Endometrial microvascular endothelial cells (primary cell): ENCODE measurements around the gene CTNNBIP1. TPM values are rescaled to one million over a fixed set of nuclear protein-coding genes. Genes with fewer than 3 reads are reported as not detected.

ENCODE experiments used
- in situ Hi-C: cut with HindIII; loops from 2 replicates; pipeline ENCODE4 v1.10.0; 2017; ENCODE audit warnings: low sequenced_read_pairs, low pct_unique_long_range_greater_than_20kb; ENCODE audit errors: inconsistent ontology term
- total RNA-seq: library from RNA; depleted of rRNA; stranded (reverse); fragments of >200 nt; gene quantifications from one replicate; pipeline ENCODE4 v1.2.3, GENCODE V29; 2015; ENCODE audit errors: inconsistent ontology term

Gene CTNNBIP1
- total RNA-seq, 1 donor from 2014 or later, result 32.3 TPM

DNA sequence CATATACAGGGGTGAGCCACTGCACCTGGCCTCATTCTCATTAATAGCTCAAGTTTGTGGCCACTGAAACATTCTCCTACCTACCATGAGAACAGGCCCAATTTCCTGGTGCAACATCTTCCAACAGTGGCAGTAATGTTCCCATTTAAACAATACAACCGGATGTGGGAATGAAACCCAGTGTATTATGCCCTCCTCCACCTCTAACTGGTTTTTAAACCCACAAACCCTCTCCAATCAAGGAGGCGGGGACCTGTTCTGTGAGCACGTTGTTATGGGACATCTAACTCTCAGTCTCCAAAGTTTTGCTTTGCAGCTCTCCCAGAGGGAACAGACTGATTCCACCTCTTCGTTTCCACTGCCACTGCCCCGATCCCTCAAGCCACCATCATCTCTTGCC lies 2.6 kb downstream of the CTNNBIP1 start:
- in situ Hi-C loops, result no loop called here

GRCh38 chr1:9906466-9906865 lies 3.6 kb downstream of the CTNNBIP1 start:
- in situ Hi-C loops, result no loop called here

GRCh38 chr1:9905010-9905409 lies 5.1 kb downstream of the CTNNBIP1 start:
- in situ Hi-C loops, result no loop called here

DNA sequence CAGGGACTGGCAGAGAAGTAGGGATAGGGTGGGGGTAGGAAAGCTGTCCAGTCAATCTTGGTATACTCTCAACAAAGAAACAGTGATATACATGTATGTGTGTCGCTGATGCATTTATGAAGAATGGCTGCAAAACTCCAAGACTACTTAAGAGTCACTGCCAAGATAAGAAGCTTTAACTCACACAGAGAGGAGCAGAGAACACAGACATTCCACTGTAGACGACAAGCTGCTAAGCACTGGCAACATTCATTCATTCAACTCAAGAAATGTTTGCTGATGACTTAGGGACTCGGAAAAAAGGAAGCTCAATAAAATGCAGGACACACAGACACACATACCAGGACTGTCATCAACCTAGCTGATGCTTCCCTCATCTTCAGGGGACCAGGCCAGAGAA lies 5.5 kb downstream of the CTNNBIP1 start:
- in situ Hi-C loops, result no loop called here

GRCh38 chr1:9903801-9904527 lies 6.1 kb downstream of the CTNNBIP1 start:
- in situ Hi-C loops, result no loop called here

DNA sequence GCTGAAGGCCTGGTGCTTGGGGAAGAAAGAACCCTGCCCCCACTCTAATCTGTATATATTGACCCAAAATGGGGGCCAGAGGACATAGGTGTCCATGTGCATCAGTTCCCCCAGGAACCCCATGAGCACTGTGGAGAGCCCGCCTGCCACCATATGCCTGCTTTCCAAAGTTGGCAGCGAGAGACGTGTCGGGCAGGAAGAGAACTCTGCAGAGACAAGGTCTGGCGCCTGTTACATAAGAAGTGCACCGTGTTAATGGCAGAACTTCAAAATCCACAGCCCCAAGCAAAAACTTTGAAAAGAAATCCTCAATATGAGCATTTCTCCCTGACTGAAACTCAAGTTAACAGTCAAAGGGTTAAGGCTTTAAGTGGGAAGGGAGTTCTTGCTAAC lies 8.0 kb downstream of the CTNNBIP1 start:
- in situ Hi-C loops, result no loop called here

- in situ Hi-C loops, result no loop called here
These were observed 8.7 kb downstream of the CTNNBIP1 start for GRCh38 chr1:9901148-9902059.

DNA sequence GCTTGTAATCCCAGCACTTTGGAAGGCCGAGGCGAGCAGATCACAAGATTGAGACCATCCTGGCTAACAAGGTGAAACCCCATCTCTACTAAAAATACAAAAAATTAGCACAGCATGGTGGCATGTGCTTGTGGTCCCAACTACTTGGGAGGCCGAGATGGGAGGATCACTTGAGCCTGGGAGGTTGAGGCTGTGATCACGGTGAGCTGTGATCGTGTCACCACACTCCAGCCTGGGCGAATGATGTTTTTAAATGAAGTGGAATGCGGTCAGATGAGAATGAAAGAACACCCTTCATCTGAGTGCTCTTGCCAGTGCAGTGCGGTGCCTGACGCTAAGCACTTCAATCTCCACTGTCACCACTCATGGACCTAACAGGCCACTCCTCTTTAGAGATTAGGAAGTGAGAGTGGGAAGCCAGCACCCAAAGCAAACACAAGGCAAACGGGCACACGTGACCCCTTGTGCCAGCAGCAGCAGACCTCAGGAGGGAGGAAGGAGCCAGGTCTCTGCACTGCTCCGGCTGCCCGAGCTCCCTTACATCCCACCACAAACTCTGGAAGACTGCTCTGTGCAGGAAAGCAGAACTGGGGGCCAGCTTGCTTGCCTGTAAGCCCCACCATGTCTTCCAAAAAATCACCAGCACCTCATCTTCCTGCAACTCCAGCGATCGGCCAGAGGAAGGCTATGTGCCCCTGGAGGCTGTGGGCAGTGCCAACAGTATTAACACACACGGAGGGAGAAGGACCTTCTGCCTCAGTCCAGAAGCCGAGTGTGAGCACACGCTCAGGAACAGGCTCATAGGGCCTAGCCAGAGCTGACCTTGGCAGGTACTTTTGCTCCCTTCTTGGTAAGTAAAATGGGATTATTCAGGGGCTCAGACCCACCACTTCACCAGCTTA lies 9.7 kb downstream of the CTNNBIP1 start:
- in situ Hi-C loops, result no loop called here

GRCh38 chr1:9894115-9894514 lies 16.0 kb downstream of the CTNNBIP1 start:
- in situ Hi-C loops, result loop anchor here (25.0 kb wide), 1 partner anchor 107 kb away; no protein-coding TSS in a partner anchor

- in situ Hi-C loops, result loop anchor here (25.0 kb wide), 1 partner anchor 106 kb away; no protein-coding TSS in a partner anchor
These were observed 17.2 kb downstream of the CTNNBIP1 start for GRCh38 chr1:9892563-9893528.

GRCh38 chr1:9891207-9891606 lies 18.9 kb downstream of the CTNNBIP1 start:
- in situ Hi-C loops, result loop anchor here (25.0 kb wide), 1 partner anchor 104 kb away; no protein-coding TSS in a partner anchor

- in situ Hi-C loops, result loop anchor here (25.0 kb wide), 1 partner anchor 103 kb away; no protein-coding TSS in a partner anchor
These were observed 19.8 kb downstream of the CTNNBIP1 start for GRCh38 chr1:9890224-9890731.

DNA sequence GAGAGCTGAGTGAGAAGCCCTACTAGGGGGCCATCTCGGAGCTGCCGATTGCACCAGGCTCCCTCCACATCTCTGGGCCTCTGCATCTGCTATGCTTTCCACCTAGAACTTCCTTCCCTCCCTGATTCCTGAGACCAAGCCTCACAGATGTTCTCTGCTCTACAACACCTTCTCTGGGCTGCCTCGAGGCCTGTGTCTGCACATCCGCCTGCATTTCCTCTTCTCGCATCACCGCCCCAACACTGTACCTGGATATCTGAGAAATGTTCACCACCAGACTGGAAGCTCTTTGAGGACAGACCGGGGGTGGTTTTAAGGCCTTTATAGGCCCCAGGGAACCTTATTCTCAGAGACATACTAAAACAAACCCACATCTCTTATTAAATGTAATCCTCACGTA lies 20.7 kb downstream of the CTNNBIP1 start:
- in situ Hi-C loops, result loop anchor here (25.0 kb wide), 1 partner anchor 102 kb away; no protein-coding TSS in a partner anchor

- in situ Hi-C loops, result loop anchor here (25.0 kb wide), 1 partner anchor 102 kb away; no protein-coding TSS in a partner anchor
These were observed 21.2 kb downstream of the CTNNBIP1 start for GRCh38 chr1:9888886-9889285.

- in situ Hi-C loops, result loop anchor here (25.0 kb wide), 1 partner anchor 100 kb away; no protein-coding TSS in a partner anchor
These were observed 23.0 kb downstream of the CTNNBIP1 start for GRCh38 chr1:9887070-9887469.

DNA sequence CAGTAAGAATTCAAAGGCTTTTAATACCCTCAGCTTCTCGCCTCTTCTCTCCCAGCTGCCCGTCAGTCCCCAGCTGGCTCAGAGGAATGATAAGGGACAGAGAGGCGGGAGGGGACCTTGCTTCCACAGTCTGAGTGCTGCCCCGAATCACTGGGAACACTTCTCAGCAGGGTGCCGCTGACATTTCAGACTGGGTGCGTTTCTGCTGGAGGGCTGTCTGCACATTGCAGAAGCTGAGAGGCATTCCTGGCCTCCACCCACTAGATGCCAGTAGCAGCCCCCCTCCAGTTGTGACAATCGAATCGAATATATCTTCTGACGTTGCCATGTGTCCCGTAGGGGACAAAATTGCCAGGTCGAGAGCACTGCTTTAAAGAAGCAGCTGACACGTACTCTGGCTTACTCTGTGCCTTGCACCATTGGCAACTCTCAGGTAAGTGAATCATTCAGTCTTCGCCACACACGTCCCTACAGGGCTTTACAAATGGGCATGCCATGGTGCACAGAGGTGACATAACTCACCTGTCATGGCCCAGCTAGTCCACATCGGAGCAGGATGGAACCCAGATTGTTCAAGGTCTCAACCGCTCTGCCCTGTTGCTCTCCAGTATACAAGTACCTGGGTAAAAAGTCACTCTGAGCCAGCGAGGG lies 23.9 kb downstream of the CTNNBIP1 start:
- in situ Hi-C loops, result loop anchor here (25.0 kb wide), 1 partner anchor 99 kb away; no protein-coding TSS in a partner anchor

- in situ Hi-C loops, result loop anchor here (25.0 kb wide), 1 partner anchor 98 kb away; no protein-coding TSS in a partner anchor
These were observed 25.3 kb downstream of the CTNNBIP1 start for GRCh38 chr1:9884805-9885204.
